ENCODE results near the gene CTNND2. TPM values are rescaled to one million over a fixed set of nuclear protein-coding genes. Genes with fewer than 3 reads are reported as not detected.
A peak's percentile ranks its signal among the peaks of the same experiment; 100 is the strongest.

Gene CTNND2
- total RNA-seq, 1 experiment from 2014 or later = 7.0 TPM

GRCh38 chr5:11148810-11149539 is 755.3 kb downstream of the CTNND2 start:
- no peaks in the 10 kb centered on the region for H3K36me3 Mint-ChIP-seq (ENCODE audit: insufficient read depth in 1 of 3, low read depth in 3 of 3)
- H3K9me3 ChIP-seq (ENCODE audit: control insufficient read depth, low read depth, low read length) = no peaks in the 10 kb centered on the region
- H3K79me2 ChIP-seq (ENCODE audit: insufficient read depth, low read length) = no peaks in the 10 kb centered on the region
- H2BK5ac ChIP-seq (ENCODE audit: insufficient read length, low read length) = no peak overlapping the region
- H3K27ac ChIP-seq (ENCODE audit: insufficient read length, low read depth, low read length) = no peak overlapping the region
- H3K27me3 Mint-ChIP-seq (ENCODE audit: low read depth) = no peaks in the 10 kb centered on the region; the same call in none of the 2 replicates
- no peaks in the 10 kb centered on the region for H3K4me1 ChIP-seq (ENCODE audit: insufficient read depth, low read length)
- no peak overlapping the region for H2BK20ac ChIP-seq (ENCODE audit: low read depth, low read length, poor library complexity, severe bottlenecking)
- no peaks in the 10 kb centered on the region for H3K27me3 ChIP-seq (ENCODE audit: insufficient read depth, low read length)
- no peak overlapping the region for H3K56ac ChIP-seq (ENCODE audit: insufficient read length, low read depth, low read length)
- no peak for TF ChIP-seq CTCF (conservative IDR thresholded peaks at IDR 0.05)
- H3K14ac ChIP-seq (ENCODE audit: insufficient read depth, low read length) = no peak overlapping the region
- H4K91ac ChIP-seq (ENCODE audit: insufficient read length, low read depth, low read length) = no peak overlapping the region
- H4K8ac ChIP-seq (replicated peaks; ENCODE audit: insufficient read length, low read depth, low read length) = no peak overlapping the region
- no peak overlapping the region for H3K4ac ChIP-seq (ENCODE audit: low read depth, low read length)
- H2BK15ac ChIP-seq (ENCODE audit: low read depth, low read length) = no peak overlapping the region
- H2AK5ac ChIP-seq (ENCODE audit: insufficient read length, low read length) = no peak overlapping the region
- peaks cover 9% of the 10 kb centered on the region in 2 experiments for H3K4me1 Mint-ChIP-seq
- no peak overlapping the region for H3K23ac ChIP-seq (ENCODE audit: insufficient read length, low read depth, low read length)
- H2AFZ ChIP-seq (ENCODE audit: low read length) = no peak overlapping the region
- no peak overlapping the region for H4K5ac ChIP-seq (ENCODE audit: insufficient read length, low read depth, low read length)
- H2BK120ac ChIP-seq (ENCODE audit: low read depth, low read length, poor library complexity, severe bottlenecking) = no peak overlapping the region
- no peak overlapping the region for H3K18ac ChIP-seq (ENCODE audit: insufficient read length, low read depth, low read length)
- H4K20me1 ChIP-seq (ENCODE audit: control insufficient read depth, insufficient read depth, insufficient read length) = no peaks in the 10 kb centered on the region
- H3T11ph ChIP-seq (ENCODE audit: low read length) = no peak overlapping the region
- peak overlapping the region in 1 of 3 experiments; percentile 15; a peak in 1 of 7 replicates for H3K27ac Mint-ChIP-seq
- H2BK12ac ChIP-seq (ENCODE audit: insufficient read length, low read depth, low read length) = no peak overlapping the region
- no peak overlapping the region for H3K4me3 Mint-ChIP-seq
- H3K4me2 ChIP-seq (ENCODE audit: insufficient read depth, insufficient read length, low read length) = no peak overlapping the region
- no peaks in the 10 kb centered on the region for H3K79me1 ChIP-seq (ENCODE audit: insufficient read depth, low read depth, low read length, poor library complexity, severe bottlenecking)
- no peaks in the 10 kb centered on the region for H3K9me3 Mint-ChIP-seq
- WGBS (ENCODE audit: extremely low coverage, insufficient read length, low lambda C conversion rate) = no CpG with 5 or more reads among the region's 14 CpGs
- no peaks in the 10 kb centered on the region for H3K23me2 ChIP-seq (ENCODE audit: insufficient read length, low read depth, low read length, poor library complexity, severe bottlenecking)
- no peak overlapping the region for H3K9ac ChIP-seq (ENCODE audit: extremely low read depth, insufficient read length, low read length)
- DNase-seq = no peak
